Activated CD4-positive, alpha-beta memory T cell treated with anti-CD3 and anti-CD28 coated beads for 36 hours (primary cell): ENCODE data around the gene EBPL. TPM values are rescaled to one million over a fixed set of nuclear protein-coding genes. Genes with fewer than 3 reads are reported as not detected.
A peak's percentile ranks its signal among the peaks of the same experiment; 100 is the strongest.
"Not testable (repeated sequence)": the region's sequence is repeated elsewhere in the genome, so short reads cannot be mapped to it uniquely, and the experiment has no call there.

Experiments used
- CTCF ChIA-PET: fragments of 350-600 bp; sonication (Branson Sonifier 250); formaldehyde crosslinking; loops from one replicate; lab custom pipeline; 2021; ENCODE audit warnings: antibody characterized with exemption, inconsistent platforms; lab: Charles Lee
- POLR2A ChIA-PET: fragments of 350-600 bp; sonication (Branson Sonifier 250); formaldehyde crosslinking; loops from one replicate; lab custom pipeline; 2021; ENCODE audit warnings: antibody characterized with exemption; lab: Charles Lee
- DNase-seq: peaks from one replicate; pipeline ENCODE4 v3.0.0-alpha.2; 2020
- H3K27ac Mint-ChIP-seq: one replicate; pipeline ENCODE4 v1.8.0; 2021; ENCODE audit warnings: mixed read lengths
- H3K27me3 Mint-ChIP-seq: one replicate; pipeline ENCODE4 v1.8.0; 2021; ENCODE audit warnings: mixed read lengths
- H3K36me3 Mint-ChIP-seq: one replicate; pipeline ENCODE4 v1.8.0; 2021; ENCODE audit warnings: mixed read lengths
- H3K4me1 Mint-ChIP-seq: one replicate; pipeline ENCODE4 v1.8.0; 2021; ENCODE audit warnings: low read depth, mixed read lengths
- H3K4me3 Mint-ChIP-seq: one replicate; pipeline ENCODE4 v1.8.0; 2021; ENCODE audit warnings: mild to moderate bottlenecking, mixed read lengths
- H3K9me3 Mint-ChIP-seq: one replicate; pipeline ENCODE4 v1.8.0; 2021; ENCODE audit warnings: mixed read lengths
- intact Hi-C: fragments of 100-400 bp; cut with micrococcal nuclease; formaldehyde crosslinking; loops from one replicate; pipeline ENCODE4 v1.15.1; 2023
- total RNA-seq, 2 experiments: library from RNA; stranded (reverse); gene quantifications; one replicate each; pipeline ENCODE4 v1.2.3, GENCODE V29; 2021

The EBPL gene
- total RNA-seq, 2 experiments from 2014 or later = 36.1 to 36.2 TPM

DNA sequence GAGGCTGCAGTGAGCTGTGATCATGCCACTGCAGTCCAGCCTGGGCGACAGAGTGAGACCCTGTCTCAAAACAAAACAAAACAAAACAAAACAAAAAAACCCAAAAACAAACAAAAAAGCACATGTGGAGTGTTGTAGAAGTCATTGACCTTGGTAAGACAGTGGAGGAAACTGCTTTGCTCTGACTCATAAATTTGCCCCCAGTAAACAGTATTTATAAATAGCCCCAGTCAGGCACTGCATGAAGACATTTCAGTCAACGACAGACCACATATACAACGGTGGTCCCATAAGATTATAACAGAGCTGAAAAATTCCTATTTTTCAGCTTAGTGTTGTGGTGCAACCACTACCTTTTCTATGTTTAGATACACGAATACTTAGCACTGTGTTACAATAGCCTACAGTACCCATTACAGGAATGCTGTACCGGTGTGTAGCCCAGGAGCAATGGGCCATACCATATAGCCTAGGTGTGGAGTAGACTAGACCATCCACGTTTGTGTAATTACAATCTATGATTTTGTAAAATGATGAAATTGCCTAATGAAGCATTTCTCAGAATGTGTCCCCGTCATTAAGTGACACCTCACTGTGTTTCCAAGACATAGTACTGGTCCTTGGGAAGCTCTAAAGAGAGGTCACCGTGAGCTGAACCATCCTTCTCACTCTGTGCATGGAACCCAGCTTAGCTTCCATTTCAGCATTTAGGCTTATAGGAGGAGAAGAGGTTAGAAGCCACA lies 61.9 kb downstream of the EBPL start:
- Mint-ChIP-seq H3K27ac (no peak overlapping the region), H3K4me1 (peaks cover 8% of the 10 kb centered on the region), H3K27me3 (no peaks in the 10 kb centered on the region), H3K36me3 (no peaks in the 10 kb centered on the region), H3K4me3 (no peak overlapping the region), H3K9me3 (no peaks in the 10 kb centered on the region)
- CTCF ChIA-PET = interaction anchor here (0.6 to 1.3 kb wide), 2 partner anchors 22 to 1049 kb away, joined by 3 to 4 read pairs; no protein-coding TSS in a partner anchor
- DNase-seq = no peak
- intact Hi-C loops = no loop called here
- POLR2A ChIA-PET = no interaction called here

DNA sequence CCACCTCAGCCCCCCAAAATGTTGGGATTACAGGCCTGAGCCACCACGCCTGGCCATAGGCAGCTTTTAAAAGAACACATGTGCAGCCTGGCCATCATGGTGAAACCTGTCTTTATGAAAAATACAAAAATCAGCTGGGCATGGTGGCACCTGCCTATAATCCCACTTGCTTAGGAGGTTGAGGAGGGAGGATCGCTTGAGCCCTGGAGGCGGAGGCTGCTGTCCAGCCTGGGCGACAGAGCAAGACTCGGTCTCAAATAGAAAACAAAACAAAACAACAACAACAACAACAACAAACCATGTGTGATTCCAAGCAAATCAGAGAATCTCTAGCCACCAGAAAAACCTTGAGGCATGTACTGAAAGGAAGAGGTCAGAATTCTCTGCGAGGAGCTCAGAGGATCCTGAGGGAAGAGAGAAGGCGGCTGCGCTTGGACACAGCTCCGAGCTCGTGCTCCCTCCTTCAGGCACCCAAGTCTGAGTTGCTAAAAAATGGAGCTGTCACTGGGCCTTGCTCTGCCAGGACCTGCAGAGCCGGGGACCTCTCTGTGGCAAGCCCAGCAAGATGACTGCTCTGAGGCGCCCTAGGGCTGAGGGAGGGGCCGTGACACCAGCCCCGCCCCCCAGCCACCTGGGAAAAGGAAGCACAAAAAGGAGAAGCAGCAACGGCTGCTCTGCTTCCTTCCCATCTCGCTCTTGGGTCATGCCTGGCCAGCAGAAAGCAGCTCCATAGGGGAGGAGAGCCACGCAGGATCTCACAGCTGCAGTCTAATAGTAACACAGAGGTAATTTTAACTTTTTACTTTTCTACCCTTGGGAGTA lies 63.2 kb downstream of the EBPL start, which contains the start of gene ARL11:
ARL11 (plus strand) TSS at position 677 of the 822 bp plus-strand sequence. CDS start 1,941 bp downstream, outside the sequence.
- Mint-ChIP-seq H3K4me1 (peaks cover 8% of the 10 kb centered on the region), H3K9me3 (no peaks in the 10 kb centered on the region), H3K36me3 (no peaks in the 10 kb centered on the region), H3K4me3 (peak within 1 kb of the TSS; percentile 75), H3K27me3 (no peaks in the 10 kb centered on the region), H3K27ac (no peak within 1 kb of the TSS)
- ChIA-PET POLR2A (no interaction called here), CTCF (interaction anchor here (1.0 kb wide), 1 partner anchor 347 kb away, joined by 3 read pairs; no protein-coding TSS in a partner anchor)
- intact Hi-C loops = no loop called here
- DNase-seq = peak; percentile 69

DNA sequence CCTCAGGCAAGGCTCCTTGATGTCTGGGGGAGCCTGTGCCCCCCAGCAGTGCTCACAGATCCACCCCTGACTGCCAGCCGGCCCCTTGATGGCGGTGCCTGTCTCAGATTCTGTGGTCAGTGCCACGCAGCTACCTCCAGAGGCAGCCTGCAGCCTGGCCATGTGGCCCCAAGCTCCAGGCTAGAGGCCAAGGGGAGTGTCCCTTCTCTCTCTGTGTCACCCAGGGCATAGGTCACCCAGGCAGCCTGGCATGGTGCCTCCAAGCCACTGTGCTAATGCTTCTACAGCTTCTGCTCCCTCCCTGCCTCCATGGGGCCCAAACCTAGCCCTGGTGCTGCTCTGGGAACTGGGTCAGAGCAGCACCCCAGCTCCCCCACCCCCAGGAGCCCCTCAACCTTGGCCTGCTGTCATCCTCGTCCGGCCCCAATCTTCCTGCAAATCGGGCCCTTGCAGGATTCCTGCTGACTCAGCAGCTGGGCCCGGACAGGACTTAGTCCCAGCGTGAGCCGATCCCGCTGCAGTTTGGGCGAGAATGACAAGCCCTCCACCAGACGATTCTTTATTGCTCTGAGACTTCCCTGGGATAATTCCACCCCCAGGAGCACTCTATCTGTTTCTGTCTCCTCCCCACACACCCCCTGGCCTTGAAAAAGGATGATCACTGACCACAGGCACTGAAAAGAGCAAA lies 65.8 kb downstream of the EBPL start:
- CTCF ChIA-PET = no interaction called here
- POLR2A ChIA-PET = no interaction called here
- no peak overlapping the region for H3K27ac Mint-ChIP-seq

DNA sequence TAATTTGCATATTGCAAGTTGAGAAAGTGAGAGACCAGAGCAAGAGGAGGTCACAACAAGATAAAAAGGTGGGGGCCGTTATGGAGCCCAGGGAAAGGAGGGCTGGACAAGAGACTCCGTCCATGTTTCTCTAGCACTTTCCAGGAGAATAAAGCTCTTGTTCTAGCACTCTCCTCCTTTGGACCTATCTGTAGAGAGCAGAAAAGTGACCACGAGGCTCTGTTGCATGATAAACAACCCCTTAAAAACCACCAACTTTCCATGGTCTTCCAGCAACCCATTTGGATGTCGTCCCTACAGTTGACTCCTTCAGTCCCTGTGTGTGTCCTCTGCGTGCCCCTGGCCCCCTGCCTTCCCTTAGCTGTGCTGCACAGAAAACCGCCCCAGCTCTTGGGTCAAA lies 67.1 kb downstream of the EBPL start:
- ChIA-PET CTCF (interaction anchor here (1.2 kb wide), 1 partner anchor 17 kb away, joined by 3 read pairs; no protein-coding TSS in a partner anchor), POLR2A (no interaction called here)
- Mint-ChIP-seq H3K27ac (no peak overlapping the region), H3K36me3 (no peaks in the 10 kb centered on the region), H3K9me3 (no peaks in the 10 kb centered on the region), H3K4me1 (peaks cover 8% of the 10 kb centered on the region), H3K4me3 (no peak overlapping the region), H3K27me3 (peaks cover 1% of the 10 kb centered on the region)
- no peak for DNase-seq
- intact Hi-C loops = no loop called here

More for the DNA sequence above, 65.8 kb downstream of the EBPL start:
- DNase-seq = no peak
- peaks cover 1% of the 10 kb centered on the region for H3K27me3 Mint-ChIP-seq
- no peaks in the 10 kb centered on the region for H3K9me3 Mint-ChIP-seq
- peaks cover 8% of the 10 kb centered on the region for H3K4me1 Mint-ChIP-seq
- H3K4me3 Mint-ChIP-seq = no peak overlapping the region
- intact Hi-C loops = no loop called here
- no peaks in the 10 kb centered on the region for H3K36me3 Mint-ChIP-seq

DNA sequence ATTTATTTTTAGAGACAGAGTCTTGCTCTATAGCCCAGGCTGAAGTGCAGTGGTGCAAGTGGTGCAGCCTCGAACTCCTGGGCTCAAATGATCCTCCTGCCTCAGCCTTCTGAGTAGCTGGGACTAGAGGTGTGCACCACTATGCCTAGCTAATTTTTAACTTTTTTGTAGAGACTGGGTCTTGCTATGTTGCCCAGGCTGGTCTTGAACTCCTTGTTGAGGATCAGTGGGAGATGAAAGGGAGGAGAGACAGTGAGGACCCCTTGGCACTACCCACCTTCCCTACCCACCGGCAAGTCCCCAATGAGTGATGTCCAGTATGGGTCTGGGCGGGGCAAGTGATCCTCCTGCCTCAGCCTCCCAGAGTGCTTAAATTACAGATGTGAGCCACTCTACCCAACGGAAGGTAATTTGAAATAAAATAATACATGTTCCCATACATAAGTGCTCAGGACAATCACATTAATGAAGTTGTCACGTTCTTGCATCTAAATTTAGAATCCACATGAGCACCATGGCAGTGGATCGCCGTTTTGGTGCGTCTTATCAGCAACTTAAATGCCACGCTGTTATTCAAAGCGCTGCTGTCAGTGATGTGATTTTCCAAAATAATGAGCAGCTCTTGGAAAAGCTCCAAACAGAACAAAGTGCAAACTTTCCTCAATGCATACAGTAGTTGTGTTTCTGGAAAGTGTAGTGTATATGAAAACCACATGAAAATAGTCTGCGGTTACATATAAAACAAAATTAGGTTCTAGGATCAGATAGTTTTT lies 68.9 kb downstream of the EBPL start:
- Mint-ChIP-seq H3K36me3 (no peaks in the 10 kb centered on the region), H3K9me3 (no peaks in the 10 kb centered on the region), H3K4me3 (no peak overlapping the region), H3K27me3 (peaks cover 1% of the 10 kb centered on the region), H3K27ac (no peak overlapping the region), H3K4me1 (no peaks in the 10 kb centered on the region)
- intact Hi-C loops = no loop called here
- no peak for DNase-seq
- ChIA-PET CTCF (no interaction called here), POLR2A (no interaction called here)

DNA sequence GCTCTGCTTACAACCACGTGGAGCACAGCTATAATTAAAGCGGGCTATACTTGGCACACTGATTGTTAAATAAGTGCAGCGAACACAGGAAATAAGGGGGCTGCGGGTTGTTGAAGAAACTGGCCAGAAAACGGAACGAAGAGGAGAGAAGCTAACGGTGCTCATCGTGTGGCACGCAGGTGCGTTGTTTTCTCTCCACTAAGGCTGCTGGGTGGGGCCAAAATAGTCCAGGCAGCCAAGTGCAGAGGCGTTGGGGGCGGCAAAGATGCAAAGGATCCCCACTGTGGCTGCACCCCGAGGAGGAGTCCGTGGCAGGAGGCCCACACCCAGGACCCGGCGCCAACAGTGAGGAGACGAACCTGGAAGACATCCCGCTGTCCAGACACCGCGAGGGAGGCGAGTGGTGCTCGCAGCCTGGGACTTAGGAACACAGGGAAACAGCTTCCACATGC lies 71.1 kb downstream of the EBPL start:
- CTCF ChIA-PET = no interaction called here
- POLR2A ChIA-PET = no interaction called here

DNA sequence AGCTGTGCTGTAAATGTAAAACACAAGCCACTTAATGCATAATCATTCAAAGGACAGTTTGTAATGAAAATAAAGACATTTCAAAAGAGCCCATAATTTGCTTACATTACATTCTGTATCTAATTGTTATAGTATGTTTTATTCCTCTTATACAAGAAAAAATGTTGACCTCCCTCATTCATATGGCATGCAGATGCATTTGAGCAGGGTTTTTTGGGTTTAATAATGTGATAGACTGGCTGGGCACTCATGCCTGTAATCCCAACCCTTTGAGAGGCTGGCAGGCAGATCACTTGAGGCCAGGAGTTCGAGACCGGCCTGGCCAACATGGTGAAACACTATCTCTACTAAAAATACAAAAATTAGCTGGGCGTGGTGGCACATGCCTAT lies 74.6 kb downstream of the EBPL start:
- ChIA-PET POLR2A (no interaction called here), CTCF (no interaction called here)
- H3K27me3 Mint-ChIP-seq = no peaks in the 10 kb centered on the region
- DNase-seq = no peak
- no peak overlapping the region for H3K27ac Mint-ChIP-seq
- intact Hi-C loops = no loop called here
- no peaks in the 10 kb centered on the region for H3K4me1 Mint-ChIP-seq
- peaks cover 5% of the 10 kb centered on the region for H3K9me3 Mint-ChIP-seq
- no peak overlapping the region for H3K4me3 Mint-ChIP-seq
- H3K36me3 Mint-ChIP-seq = no peaks in the 10 kb centered on the region

More for the DNA sequence above, 71.1 kb downstream of the EBPL start:
- H3K27me3 Mint-ChIP-seq = peaks cover 1% of the 10 kb centered on the region
- no peak overlapping the region for H3K4me3 Mint-ChIP-seq
- no peaks in the 10 kb centered on the region for H3K4me1 Mint-ChIP-seq
- intact Hi-C loops = no loop called here
- no peaks in the 10 kb centered on the region for H3K36me3 Mint-ChIP-seq
- H3K27ac Mint-ChIP-seq = no peak overlapping the region
- H3K9me3 Mint-ChIP-seq = no peaks in the 10 kb centered on the region
- DNase-seq = peak; percentile 11

DNA sequence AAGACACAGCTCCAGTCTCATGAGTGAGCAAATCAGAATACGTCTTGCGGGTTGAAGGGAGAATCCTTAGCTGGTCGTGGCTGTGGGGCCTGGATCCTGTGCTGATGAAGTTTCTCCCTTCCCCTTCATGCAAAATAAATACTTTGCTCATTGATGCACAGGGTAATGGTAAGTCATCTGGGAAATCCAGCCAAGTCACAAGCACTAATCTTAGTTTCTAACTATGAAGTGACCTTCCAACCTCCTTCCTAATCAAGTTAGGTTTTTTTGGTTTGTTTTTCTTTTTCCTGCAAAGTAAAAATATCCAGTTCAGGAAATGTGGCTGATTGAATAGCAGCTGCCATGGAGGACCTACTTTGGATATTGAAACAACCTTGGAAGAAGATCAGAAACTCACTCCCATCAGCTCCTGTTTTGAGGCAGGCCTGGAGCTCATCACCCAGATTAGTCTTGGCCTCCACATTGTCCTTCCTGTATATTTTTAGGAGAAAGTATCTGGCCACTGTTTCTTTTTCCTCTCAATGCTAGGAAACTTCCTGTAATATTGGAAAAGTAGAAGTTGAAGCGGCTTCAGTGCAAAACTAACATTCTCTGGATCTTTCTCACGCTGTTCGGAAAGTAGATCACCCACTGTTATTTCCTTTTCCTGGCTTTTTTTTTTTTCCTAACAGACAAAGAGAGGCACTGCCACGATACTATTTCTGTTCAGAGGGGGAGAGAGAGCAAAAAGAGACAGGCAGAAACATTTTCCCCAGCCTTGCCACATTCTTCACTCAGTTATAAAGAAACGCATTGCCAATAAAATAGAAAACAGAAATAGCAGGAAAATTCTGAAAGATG lies 75.2 kb downstream of the EBPL start:
- CTCF ChIA-PET = interaction anchor here (1.3 kb wide), 1 partner anchor 9 kb away, joined by 5 read pairs; no protein-coding TSS in a partner anchor
- POLR2A ChIA-PET = no interaction called here
- no peak overlapping the region for H3K27ac Mint-ChIP-seq
- intact Hi-C loops = no loop called here
- no peak overlapping the region for H3K4me3 Mint-ChIP-seq
- no peak for DNase-seq
- no peaks in the 10 kb centered on the region for H3K27me3 Mint-ChIP-seq
- no peaks in the 10 kb centered on the region for H3K36me3 Mint-ChIP-seq
- peaks cover 7% of the 10 kb centered on the region for H3K9me3 Mint-ChIP-seq
- H3K4me1 Mint-ChIP-seq = no peaks in the 10 kb centered on the region

DNA sequence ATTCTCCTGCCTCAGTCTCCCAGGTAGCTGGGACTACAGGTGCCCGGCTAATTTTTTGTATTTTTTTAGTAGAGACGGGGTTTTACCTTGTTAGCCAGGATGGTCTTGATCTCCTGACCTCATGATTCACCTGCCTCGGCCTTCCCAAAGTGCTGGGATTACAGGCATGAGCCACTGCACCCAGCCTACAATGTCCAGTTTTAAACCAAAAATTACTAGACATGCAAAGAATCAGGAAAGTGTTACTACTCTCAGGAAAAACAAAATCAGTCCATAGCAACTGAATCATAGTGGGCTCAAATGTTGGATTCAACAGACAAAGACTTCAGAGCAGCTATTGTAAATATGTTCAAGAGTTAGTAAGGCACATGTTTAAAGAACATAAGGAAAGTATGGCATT lies 79.2 kb downstream of the EBPL start:
- DNase-seq, POLR2A ChIA-PET, H3K27ac Mint-ChIP-seq, H3K27me3 Mint-ChIP-seq, H3K4me3 Mint-ChIP-seq, intact Hi-C loops, H3K4me1 Mint-ChIP-seq, H3K9me3 Mint-ChIP-seq, H3K36me3 Mint-ChIP-seq: not testable (repeated sequence)
- CTCF ChIA-PET = interaction anchor here (1.0 to 2.3 kb wide), 2 partner anchors 309 to 331 kb away, joined by 3 to 5 read pairs; no protein-coding TSS in a partner anchor
